Urinary bladder (tissue), 4 donors: ENCODE data around the gene GJD4. TPM values are rescaled to one million over a fixed set of nuclear protein-coding genes. Genes with fewer than 3 reads are reported as not detected.

ENCODE experiments used
- DNase-seq: peaks from one replicate; pipeline ENCODE4 v3.0.0-alpha.2; 2015; ENCODE audit errors: extremely low spot score
- H3K27ac ChIP-seq: one replicate; pipeline ENCODE4 v1.5.1; 2013; ENCODE audit warnings: low read depth, mild to moderate bottlenecking, moderate library complexity
- H3K36me3 ChIP-seq: one replicate; pipeline ENCODE4 v1.6.1; 2013; ENCODE audit warnings: mild to moderate bottlenecking, moderate library complexity; ENCODE audit not compliant: insufficient read depth
- H3K4me1 ChIP-seq: one replicate; pipeline ENCODE4 v1.6.1; 2013; ENCODE audit warnings: mild to moderate bottlenecking, moderate library complexity; ENCODE audit not compliant: insufficient read depth
- H3K4me3 ChIP-seq: one replicate; pipeline ENCODE4 v1.5.1; 2013; ENCODE audit warnings: low read depth, low read length
- WGBS: extraction: QIAGEN DNeasy Blood & Tissue Kit; methylation state at CpG from one replicate; pipeline ENCODE4 v1.1.7; 2013; 5-methylcytosine and 5-hydroxymethylcytosine counted together
- polyA plus RNA-seq: library from polyadenylated mRNA; stranded (reverse); fragments of 200-250 nt; gene quantifications from one replicate; pipeline ENCODE4 v1.2.3, GENCODE V29; 2013
- total RNA-seq: library from RNA; depleted of rRNA; stranded (reverse); fragments of >200 nt; gene quantifications from one replicate; pipeline ENCODE4 v1.2.3, GENCODE V29; 2014
- donor health status: healthy with polysubstance abuse.
- donor health status: healthy.

GJD4 gene
- total and polyA plus RNA-seq, 2 donors = not detected

DNA sequence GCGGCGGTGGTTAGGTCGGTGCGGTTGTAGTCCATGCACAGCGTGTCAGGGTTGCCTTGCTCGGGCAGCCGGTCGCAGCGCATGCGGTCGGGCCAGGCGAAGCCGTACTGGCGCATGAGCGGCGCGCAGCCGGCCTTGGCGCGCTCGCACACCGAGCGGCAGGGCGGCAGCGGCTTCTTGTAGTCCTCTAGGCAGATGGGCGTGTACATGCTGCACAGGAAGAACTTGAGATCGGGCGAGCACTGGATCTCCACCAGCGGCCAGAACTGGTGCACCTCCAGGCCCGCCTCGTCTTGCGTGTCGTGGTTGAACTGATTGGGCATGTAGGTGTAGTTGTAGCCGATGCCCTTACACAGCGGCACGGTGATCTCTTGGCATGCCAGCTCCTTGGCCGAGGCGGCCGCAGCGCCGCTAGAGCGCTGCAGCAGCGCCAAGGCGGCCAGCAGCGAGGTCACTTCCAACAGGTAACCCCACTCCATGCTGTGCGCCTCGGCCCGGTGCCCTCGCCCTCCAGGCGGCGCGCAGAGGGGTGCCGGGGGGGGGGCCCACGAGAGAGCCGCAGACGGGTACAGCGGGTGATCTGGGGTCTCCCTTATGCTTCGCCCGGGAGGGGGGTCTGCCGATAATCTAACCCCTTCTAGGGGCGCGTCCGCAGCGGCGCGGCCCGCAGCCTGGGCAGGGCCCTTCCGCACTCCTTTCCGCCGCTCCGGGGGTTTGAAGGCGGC, 36.0 kb downstream of the GJD4 start:
- WGBS = under 1% methylated on average over 72 of the region's 72 CpGs
- peak overlapping the region; percentile 86 for H3K4me3 ChIP-seq
- no peaks in the 10 kb centered on the region for H3K36me3 ChIP-seq
- DNase-seq = no peak
- peak overlapping the region; percentile 51 for H3K27ac ChIP-seq
- H3K4me1 ChIP-seq = no peaks in the 10 kb centered on the region

DNA sequence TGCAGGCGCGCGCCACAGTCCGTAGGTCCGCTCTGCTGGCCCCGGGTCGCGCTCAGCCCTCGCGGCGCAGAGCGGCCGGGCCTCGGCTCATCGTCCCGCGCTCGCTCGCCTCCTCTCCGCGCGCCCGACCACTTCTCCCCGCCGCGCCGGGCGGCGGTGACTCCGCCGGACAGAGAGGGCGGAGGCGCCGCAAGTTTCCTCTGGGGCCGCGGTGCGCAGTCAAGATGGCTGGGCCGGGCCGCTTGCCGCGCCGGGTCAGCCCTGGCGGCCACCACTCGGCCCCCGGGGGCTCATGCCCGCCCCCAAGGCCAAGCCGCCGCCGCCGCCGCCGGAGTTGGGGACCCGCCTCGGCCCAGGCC, 36.5 kb downstream of the GJD4 start:
- under 1% methylated on average over 54 of the region's 54 CpGs for WGBS
- peak overlapping the region; percentile 51 for H3K27ac ChIP-seq
- no peaks in the 10 kb centered on the region for H3K4me1 ChIP-seq
- no peak for DNase-seq
- no peaks in the 10 kb centered on the region for H3K36me3 ChIP-seq
- H3K4me3 ChIP-seq = peak overlapping the region; percentile 86

DNA sequence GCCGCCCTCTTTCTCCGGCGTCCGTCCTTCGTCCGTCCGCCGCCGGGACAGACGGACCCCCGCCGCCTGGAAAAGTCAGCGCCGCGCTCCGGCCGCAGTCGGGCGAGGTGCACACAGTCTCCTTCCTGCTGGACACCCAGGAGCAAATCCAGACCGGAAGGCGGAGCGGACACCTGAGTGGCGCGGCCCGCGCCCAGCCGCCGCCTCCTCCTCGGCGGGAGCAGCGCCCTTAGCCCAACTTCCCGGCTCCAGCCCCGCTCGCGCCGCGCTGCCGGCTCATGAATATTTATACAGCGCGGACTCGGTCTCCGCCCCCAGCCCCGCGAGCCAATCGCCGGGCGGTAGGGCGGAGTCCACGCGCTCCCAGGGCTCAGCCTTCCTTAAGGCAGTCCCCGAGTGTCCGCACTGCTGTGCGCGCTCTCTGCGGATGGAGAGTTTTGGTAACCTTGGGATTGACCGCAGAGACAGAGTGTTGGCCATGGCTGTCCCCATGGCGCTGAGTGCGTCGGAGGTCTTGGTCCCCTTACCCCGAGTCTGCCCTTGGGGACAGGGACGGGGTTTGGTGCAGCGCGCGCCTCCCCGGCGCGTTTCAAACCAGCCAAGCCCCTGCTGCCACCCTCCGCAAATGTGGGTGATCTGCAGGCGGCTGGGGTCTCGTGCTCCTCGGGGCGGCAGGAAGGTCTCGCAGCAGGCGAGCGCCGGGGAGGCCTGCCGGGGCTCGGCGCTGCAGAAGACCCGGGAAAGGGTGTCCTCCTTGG, 37.1 kb downstream of the GJD4 start, which contains the start of gene FZD8:
Gene FZD8 (minus strand): TSS at position 262 of the 758 bp plus-strand sequence. CDS start 867 bp downstream, outside the sequence.
- DNase-seq = peak; percentile 62
- Histone ChIP-seq H3K4me3 (peak within 1 kb of the TSS; percentile 86), H3K36me3 (no peaks in the 10 kb centered on the region), H3K4me1 (no peaks in the 10 kb centered on the region), H3K27ac (peak within 1 kb of the TSS; percentile 51)
- under 1% methylated on average over 80 of the region's 80 CpGs for WGBS

DNA sequence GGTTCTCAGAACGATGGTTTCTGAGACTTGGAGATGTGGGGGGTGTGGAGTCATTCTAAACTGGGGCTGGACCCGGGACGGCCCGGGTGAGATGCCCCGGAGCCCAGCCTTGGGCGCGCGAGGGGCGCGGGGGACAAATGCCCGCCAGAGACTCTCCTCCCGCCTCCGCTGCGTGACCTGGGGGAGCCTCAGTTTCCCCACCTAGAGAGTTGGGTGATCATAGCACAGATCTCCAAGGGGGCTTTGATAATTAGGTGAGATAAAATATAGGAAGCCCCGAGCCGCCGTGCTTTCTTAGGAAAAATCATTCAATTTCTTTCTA, 37.6 kb downstream of the GJD4 start:
- DNase-seq = no peak
- peak overlapping the region; percentile 86 for H3K4me3 ChIP-seq

DNA sequence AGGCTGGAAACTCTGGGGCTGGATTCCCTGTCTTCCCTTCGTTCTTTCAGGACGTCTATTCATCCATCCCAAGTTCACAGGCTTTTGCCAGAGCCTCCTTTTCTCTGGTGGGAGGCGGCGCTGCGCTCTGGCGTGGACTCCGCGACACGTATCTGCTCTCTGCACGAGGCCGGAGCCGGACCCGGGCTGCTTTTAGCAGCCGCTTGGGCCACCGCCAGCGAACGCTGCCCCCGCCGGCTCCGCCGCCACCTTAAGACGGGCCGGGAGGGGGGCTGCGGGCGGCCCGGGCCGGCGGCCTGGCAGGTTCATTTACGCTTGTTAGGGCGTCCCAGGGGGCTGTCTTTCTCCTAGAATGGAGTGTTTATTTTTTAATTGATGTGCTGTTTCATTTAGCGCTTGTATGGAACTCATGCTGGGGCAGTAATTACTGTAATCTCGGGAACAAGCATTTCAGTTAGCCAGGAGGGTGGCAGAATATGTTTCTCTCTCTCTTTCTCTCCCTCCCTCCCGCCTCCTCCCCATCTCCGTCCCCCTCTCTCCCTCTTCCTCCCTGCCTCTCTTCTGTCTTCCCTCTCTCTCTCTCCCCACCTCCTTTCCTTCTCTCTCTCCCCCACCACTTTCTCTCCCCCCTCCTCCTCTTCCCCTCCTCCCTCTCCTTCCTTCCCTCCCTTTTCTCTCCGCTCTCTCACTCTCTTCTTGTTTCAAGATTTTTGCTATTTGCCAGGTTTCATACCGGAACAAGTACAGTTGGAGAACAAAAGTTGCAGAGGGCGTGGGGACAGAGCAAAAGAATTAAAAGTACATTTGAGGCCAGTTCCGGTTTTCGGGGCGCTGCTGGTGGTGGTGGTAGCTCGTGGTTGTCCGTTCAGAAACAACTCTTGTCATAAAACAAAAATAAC, 38.3 kb downstream of the GJD4 start:
- Histone ChIP-seq H3K27ac (no peak overlapping the region), H3K36me3 (no peaks in the 10 kb centered on the region), H3K4me3 (peak overlapping the region; percentile 86), H3K4me1 (no peaks in the 10 kb centered on the region)
- under 1% methylated on average over 42 of the region's 42 CpGs for WGBS
- no peak for DNase-seq

More for the DNA sequence above, 37.6 kb downstream of the GJD4 start:
- Histone ChIP-seq H3K27ac (no peak overlapping the region), H3K4me1 (no peaks in the 10 kb centered on the region), H3K36me3 (no peaks in the 10 kb centered on the region)
- WGBS = 2% methylated on average over 17 of the region's 17 CpGs

DNA sequence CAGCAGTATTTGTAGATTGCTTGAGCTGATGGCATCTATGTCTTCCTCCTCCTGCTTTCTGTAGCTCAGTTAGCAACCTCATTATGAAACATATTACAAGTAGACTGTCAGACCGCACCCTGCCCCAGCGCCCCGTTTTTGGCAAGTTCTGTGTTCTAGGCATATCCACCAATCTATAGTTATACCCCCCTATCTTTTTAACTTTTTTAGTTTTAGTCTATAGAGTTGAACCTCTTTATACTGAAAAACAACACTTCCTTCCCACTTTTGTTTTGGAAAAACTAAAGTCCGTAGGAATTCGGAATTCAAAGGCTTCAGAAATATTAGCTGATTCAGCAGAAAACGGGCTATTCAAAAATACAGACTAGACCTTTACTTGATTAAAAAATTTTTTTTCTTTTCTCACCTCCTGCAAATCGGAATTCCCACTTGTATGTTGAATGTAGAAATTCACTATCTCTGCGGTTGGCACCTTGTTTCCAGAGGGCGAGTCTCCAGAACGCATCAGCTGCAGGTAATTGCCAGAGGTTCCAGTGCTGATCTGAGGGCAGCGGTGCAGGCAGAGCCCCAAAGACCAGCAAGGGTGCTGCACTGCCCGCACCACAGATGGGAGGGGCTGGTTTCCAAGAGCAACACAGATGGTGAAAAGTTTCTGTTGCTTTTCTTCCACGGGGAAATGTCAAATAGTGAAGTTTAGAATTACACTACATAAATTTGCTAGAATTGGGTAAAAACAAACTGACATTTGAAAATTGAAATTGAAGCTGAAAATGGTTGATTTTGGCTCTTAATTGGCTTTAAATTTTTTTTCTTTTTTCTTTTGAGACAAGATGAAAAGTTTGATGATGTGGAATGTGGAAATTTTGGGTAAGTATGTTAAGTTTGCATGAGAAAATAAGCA, 39.2 kb downstream of the GJD4 start:
- no peak for DNase-seq
- WGBS = 19% methylated on average over 13 of the region's 13 CpGs
- Histone ChIP-seq H3K4me3 (peak overlapping the region; percentile 86), H3K27ac (no peak overlapping the region), H3K4me1 (no peaks in the 10 kb centered on the region), H3K36me3 (no peaks in the 10 kb centered on the region)

DNA sequence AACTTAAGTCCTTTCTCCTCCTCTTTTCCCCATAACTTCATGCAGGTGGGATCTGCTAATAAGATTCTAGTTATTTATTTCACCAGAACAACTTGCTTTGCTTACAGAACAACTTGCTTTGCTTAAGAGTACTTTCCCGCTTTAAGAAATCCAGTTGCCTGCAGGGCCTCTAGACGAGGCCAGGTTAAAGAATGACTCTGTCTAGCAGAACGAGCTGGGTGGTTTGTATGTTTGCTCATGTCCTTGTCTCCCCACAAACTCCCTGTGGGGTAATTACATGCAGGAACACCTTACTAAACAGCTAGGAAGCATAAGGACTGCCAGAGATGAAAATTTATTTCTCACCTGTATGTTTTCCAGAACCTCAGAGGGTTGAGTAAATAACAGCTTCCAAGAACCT, 45.8 kb downstream of the GJD4 start:
- H3K4me3 ChIP-seq = no peak overlapping the region
- H3K27ac ChIP-seq = no peak overlapping the region
- H3K4me1 ChIP-seq = no peaks in the 10 kb centered on the region
- DNase-seq = no peak
- 79% methylated on average over 3 of the region's 3 CpGs for WGBS
- H3K36me3 ChIP-seq = no peaks in the 10 kb centered on the region

DNA sequence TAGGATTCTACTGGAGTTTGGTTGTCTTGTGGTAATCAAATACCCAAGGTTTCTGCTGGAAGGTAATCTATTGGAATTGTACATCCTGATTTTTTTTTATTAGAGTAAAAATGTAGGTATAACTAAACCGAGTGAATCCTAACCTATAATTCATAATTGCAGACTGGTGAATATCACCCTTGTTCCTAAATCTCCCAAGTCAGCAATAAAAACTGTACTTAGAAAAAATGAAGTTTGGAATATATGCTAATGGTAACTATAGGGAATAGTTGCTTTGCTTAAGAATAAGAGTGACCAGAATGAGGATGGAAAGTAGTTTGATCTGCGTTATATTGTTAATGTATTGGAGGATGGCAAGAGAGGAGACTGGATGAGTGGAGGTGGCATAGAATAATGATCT, 47.7 kb downstream of the GJD4 start:
- no peak overlapping the region for H3K4me3 ChIP-seq
- WGBS = 80% methylated on average over 2 of the region's 2 CpGs

DNA sequence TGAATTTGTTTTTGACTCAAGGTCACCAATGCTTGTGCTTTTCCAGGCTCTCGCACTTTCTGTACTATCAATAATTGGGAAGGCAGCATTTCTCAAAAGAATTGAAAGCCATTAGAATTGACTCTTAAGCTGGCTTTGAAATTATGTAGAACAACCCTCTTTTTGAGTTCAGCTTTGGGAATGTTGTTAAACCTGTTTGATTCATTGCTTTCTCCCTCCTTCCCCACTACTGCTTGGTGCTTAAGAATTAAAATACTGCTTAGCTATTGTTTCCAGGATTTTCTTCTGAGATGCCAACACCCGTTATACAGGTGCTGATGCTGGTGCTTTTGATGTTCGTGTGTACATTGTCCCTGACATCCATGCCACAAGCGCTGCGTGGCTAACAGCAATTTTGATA, 52.5 kb downstream of the GJD4 start:
- Histone ChIP-seq H3K4me1 (no peaks in the 10 kb centered on the region), H3K4me3 (no peak overlapping the region), H3K27ac (no peak overlapping the region), H3K36me3 (no peaks in the 10 kb centered on the region)
- no peak for DNase-seq
- 83% methylated on average over 5 of the region's 5 CpGs for WGBS

More for the DNA sequence above, 47.7 kb downstream of the GJD4 start:
- no peaks in the 10 kb centered on the region for H3K4me1 ChIP-seq
- no peak overlapping the region for H3K27ac ChIP-seq
- H3K36me3 ChIP-seq = no peaks in the 10 kb centered on the region
- no peak for DNase-seq

Other genes starting within 250 kb of the GJD4 start
- gene FZD8, start 37.0 kb downstream of the GJD4 start, total RNA-seq = 8.2 TPM
- gene FZD8, start 37.0 kb downstream of the GJD4 start, polyA plus RNA-seq = 3.1 TPM